Tibial nerve (tissue), 4 donors: ENCODE measurements around the gene BRSK1.

Experiments
- CTCF ChIP-seq, 5 experiments: fragments of 200-600 bp in 3 of 5; fragments of 450-650 bp in 2 of 5; sonication (generic) in 3 of 5; IDR thresholded peaks; one replicate each; pipeline ENCODE4 v1.5.1; 2016 to 2019; ENCODE audit warnings: antibody characterized with exemption in 5 of 5, mild to moderate bottlenecking in 3 of 5, moderate library complexity in 2 of 5
- EP300 ChIP-seq, 2 donors: sonication (generic); formaldehyde crosslinking; IDR thresholded peaks; one replicate each; pipeline ENCODE4 v1.6.1; 2017; ENCODE audit warnings: antibody characterized with exemption in 2 of 2, mild to moderate bottlenecking in 1 of 2

DNA sequence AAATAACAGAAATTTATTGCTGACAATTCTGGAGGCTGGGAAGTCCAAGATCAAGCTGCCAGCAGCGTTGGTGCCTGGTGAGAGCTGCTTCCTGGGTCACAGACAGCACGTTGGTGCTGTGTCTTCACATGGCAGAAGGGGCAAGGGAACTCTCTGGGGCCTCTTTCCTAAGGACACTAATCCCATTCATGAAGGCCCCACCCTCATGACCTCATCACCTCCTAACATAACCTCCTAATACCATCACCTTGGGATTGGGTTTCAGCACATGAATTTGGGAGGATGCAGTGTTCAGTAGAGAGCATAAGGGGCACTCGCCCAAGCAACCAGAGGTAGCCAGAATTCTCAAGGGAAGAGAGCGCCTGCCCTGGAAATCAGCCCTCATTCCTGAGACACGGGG, 25.7 kb downstream of the BRSK1 start:
- TF ChIP-seq EP300 (IDR thresholded peaks at IDR 0.05) (no peak), CTCF (IDR thresholded peaks at IDR 0.05) (no peak)
